GM21786 (cell line): ENCODE data around the gene S100A13.
"Not testable (repeated sequence)": the region's sequence is repeated elsewhere in the genome, so short reads cannot be mapped to it uniquely, and the experiment has no call there.

Experiments used
- ATAC-seq: cut with Tn5 transposase; IDR thresholded peaks from one replicate; pipeline ENCODE4 v1.9.1; 2021; ENCODE audit not compliant: unreplicated experiment

Gene S100A13

GRCh38 chr1:153608089-153608682 is 19.1 kb downstream of the S100A13 start:
- ATAC-seq = no peak

- no peak for ATAC-seq
Observed at GRCh38 chr1:153607381-153607780, 19.9 kb downstream of the S100A13 start.

- ATAC-seq = no peak
Observed at GRCh38 chr1:153606194-153606593, 21.1 kb downstream of the S100A13 start.

GRCh38 chr1:153602749-153603148 is 24.6 kb downstream of the S100A13 start:
- no peak for ATAC-seq

- ATAC-seq = no peak
Observed at GRCh38 chr1:153599847-153600246, 27.5 kb downstream of the S100A13 start.

- ATAC-seq = peak; percentile 99
Observed at GRCh38 chr1:153598309-153599172, 28.8 kb downstream of the S100A13 start.

- no peak for ATAC-seq
Observed at GRCh38 chr1:153597206-153597605, 30.1 kb downstream of the S100A13 start.

- ATAC-seq = no peak
Observed at GRCh38 chr1:153592748-153593147, 34.6 kb downstream of the S100A13 start.

- ATAC-seq = no peak
Observed at GRCh38 chr1:153588482-153588881, 38.8 kb downstream of the S100A13 start.

GRCh38 chr1:153588033-153588432 is 39.3 kb downstream of the S100A13 start:
- not testable (repeated sequence) for ATAC-seq

GRCh38 chr1:153587314-153587713 is 40.0 kb downstream of the S100A13 start:
- ATAC-seq = no peak

GRCh38 chr1:153586347-153586746 is 41.0 kb downstream of the S100A13 start:
- ATAC-seq = no peak

- ATAC-seq = no peak
Observed at GRCh38 chr1:153585006-153585405, 42.3 kb downstream of the S100A13 start.

- no peak for ATAC-seq
Observed at GRCh38 chr1:153583976-153584375, 43.3 kb downstream of the S100A13 start.

- not testable (repeated sequence) for ATAC-seq
Observed at GRCh38 chr1:153583514-153583913, 43.8 kb downstream of the S100A13 start.

GRCh38 chr1:153582836-153583235 is 44.5 kb downstream of the S100A13 start:
- ATAC-seq = not testable (repeated sequence)

- ATAC-seq = no peak
Observed at GRCh38 chr1:153578936-153579335, 48.4 kb downstream of the S100A13 start.

- no peak for ATAC-seq
Observed at GRCh38 chr1:153578490-153578889, 48.8 kb downstream of the S100A13 start.

- ATAC-seq = no peak
Observed at GRCh38 chr1:153577624-153578051, 49.7 kb downstream of the S100A13 start.

- no peak for ATAC-seq
Observed at GRCh38 chr1:153577138-153577537, 50.2 kb downstream of the S100A13 start.

GRCh38 chr1:153575497-153575896 is 51.8 kb downstream of the S100A13 start:
- not testable (repeated sequence) for ATAC-seq

GRCh38 chr1:153575081-153575491 is 52.2 kb downstream of the S100A13 start:
- not testable (repeated sequence) for ATAC-seq
